AG04449 (cell line): ENCODE results near the gene TCTN2.

Experiments
- CTCF ChIA-PET: fragments of 350-600 bp; formaldehyde crosslinking; extraction: SDS; loops from one replicate; lab custom pipeline; 2021; ENCODE audit warnings: antibody characterized with exemption; lab: Yijun Ruan, JAX
- POLR2A ChIA-PET: fragments of 400-600, 350-600 bp; formaldehyde crosslinking; extraction: SDS; loops from one replicate; lab custom pipeline; 2020; ENCODE audit warnings: antibody characterized with exemption, inconsistent platforms; lab: Yijun Ruan, JAX
- DNase-seq: peaks from one replicate; pipeline ENCODE4 v3.0.0-alpha.2; 2010; ENCODE audit warnings: low read depth, low spot score
- H3K4me3 ChIP-seq: 2 replicates; pipeline ENCODE4 v1.5.1; 2011; ENCODE audit warnings: low read depth, mild to moderate bottlenecking, control low read depth, low read length
- CTCF ChIP-seq: IDR thresholded peaks from one replicate; pipeline ENCODE4 v1.5.1; 2011; ENCODE audit warnings: mild to moderate bottlenecking, moderate library complexity, low read length, control low read depth, inconsistent platforms; ENCODE audit not compliant: insufficient read depth; ENCODE audit errors: missing control alignments

TCTN2 gene

DNA sequence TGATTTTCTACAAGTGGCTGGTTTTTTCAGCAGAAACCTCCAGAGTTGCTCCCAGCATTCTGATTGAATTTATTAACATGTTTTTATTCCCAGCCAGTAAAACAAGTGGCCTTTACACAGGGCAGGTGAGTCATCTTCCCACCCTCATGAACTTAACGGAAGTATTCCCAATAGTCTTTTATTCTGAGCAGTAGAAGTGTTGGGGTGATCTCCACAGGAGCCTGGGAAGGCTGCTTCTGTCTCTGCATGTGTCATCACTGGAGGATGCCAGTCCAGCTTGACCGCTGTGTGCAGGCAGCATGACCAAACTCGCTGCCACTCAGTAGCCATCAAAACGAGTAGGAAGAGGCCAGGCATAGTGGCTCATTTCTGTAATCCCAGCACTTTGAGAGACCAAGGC is 77.7 kb downstream of the TCTN2 start:
- TF ChIP-seq CTCF: no peak
- no peak for DNase-seq
- ChIA-PET CTCF (no interaction called here), POLR2A (no interaction called here)
- H3K4me3 ChIP-seq: no peak overlapping the region

GRCh38 chr12:123749355-123749754 is 78.4 kb downstream of the TCTN2 start:
- no peak for TF ChIP-seq CTCF
- CTCF ChIA-PET: no interaction called here
- POLR2A ChIA-PET: no interaction called here
- no peak overlapping the region for H3K4me3 ChIP-seq
- no peak for DNase-seq

DNA sequence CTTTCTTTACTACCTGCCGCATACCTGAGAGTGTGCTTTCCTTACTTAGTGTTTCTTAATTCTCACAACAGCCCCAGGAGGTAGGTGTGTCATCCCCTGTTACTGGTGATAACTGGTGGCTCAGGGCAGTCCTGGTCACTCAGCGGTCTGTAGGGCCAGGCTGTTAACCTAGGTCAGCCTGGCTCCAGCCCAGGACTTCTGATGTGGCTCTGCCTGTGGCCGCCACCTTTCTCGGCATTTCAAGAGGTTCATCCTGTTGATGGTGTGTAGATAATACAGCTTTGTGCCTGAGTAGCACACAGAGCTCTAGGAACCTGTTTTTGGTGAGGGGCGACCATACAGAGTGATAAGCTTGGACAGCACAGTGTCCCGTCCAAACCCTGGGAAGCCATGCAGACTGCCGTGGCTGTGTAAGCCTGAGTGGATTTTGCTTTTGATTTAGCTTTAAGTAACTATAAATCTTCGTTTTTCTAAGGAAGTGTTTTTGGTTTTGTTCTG is 79.3 kb downstream of the TCTN2 start:
- CTCF ChIA-PET: no interaction called here
- TF ChIP-seq CTCF: no peak

DNA sequence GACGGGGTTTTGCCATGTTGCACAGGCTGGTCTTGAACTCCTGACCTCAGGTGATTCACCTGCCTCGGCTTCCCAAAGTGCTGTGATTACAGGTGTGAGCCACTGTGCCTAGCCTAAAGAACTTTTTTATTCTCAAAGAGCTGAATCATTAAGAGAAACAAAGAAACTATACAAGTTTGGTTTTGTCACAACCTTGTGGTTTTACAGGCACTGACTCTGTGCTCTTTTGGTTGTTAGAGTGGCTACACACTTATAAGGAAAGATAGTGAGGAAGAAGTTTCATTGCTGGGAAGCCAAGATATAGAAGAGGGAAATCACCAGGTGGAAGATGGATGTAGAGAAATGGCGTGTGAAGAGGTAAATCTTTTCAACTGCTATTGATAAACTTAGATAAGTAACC is 81.1 kb downstream of the TCTN2 start:
- no peak for TF ChIP-seq CTCF
- no peak overlapping the region for H3K4me3 ChIP-seq
- DNase-seq: no peak
- CTCF ChIA-PET: no interaction called here
- POLR2A ChIA-PET: no interaction called here

More for the DNA sequence above, 79.3 kb downstream of the TCTN2 start:
- no peak for DNase-seq
- POLR2A ChIA-PET: no interaction called here
- no peak overlapping the region for H3K4me3 ChIP-seq

DNA sequence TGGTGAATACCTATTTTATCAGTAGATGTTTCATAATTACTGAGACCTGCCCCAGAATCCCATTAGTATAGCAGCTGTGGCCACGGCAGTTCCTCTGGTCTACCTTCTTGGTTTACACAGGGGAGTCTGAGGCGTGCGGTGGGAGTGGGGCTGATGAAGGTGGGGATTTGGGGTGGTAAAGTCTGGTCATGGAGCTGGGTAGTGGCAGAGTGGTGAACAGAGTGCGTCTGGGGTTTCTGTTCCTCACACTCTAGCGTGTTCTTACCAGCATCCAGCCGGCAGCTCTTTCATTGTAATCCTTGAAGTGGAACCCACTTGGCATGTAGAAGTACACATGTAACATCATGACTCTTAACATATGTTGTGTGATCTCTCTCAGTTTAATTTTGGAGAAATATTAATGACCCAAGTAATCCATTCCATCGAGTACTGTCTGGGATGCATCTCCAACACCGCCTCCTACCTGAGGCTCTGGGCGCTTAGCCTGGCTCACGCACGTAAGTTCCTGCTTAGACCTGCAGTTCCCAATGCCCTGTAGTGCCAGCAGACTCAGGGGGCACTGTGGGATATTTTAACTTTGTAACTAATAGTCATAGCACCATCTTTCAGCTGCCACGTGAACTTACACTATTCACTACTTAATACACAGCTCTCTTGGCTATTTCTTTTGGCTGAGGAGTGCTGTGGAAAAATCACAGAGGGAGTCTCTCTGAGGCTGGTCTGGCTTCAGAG is 83.3 kb downstream of the TCTN2 start:
- no peak for TF ChIP-seq CTCF
- POLR2A ChIA-PET: no interaction called here

GRCh38 chr12:123757561-123757960 is 86.6 kb downstream of the TCTN2 start:
- peak; percentile 46 for DNase-seq
- TF ChIP-seq CTCF: no peak
- CTCF ChIA-PET: interaction anchor here (1.2 kb wide), 1 partner anchor 275 kb away, joined by 4 read pairs; no protein-coding TSS in a partner anchor
- no peak overlapping the region for H3K4me3 ChIP-seq
- POLR2A ChIA-PET: no interaction called here

More for the DNA sequence above, 83.3 kb downstream of the TCTN2 start:
- CTCF ChIA-PET: interaction anchor here (1.1 kb wide), 1 partner anchor 14 kb away, joined by 3 read pairs; no protein-coding TSS in a partner anchor
- H3K4me3 ChIP-seq: no peak overlapping the region
- DNase-seq: no peak
